Stimulated activated CD8-positive, alpha-beta memory T cell treated with anti-CD3 and anti-CD28 coated beads, Interleukin-12 subunit alpha, Interleukin-12 subunit beta, amount 100 ng/mL, for 24 hours (primary cell): ENCODE data around the gene LIN54.

Experiments used
- DNase-seq: peaks from one replicate; pipeline ENCODE4 v3.0.0-alpha.2; 2020; ENCODE audit errors: extremely low read depth

LIN54 gene

GRCh38 chr4:82891707-82892466 is 118.7 kb downstream of the LIN54 start:
- DNase-seq, result no peak

DNA sequence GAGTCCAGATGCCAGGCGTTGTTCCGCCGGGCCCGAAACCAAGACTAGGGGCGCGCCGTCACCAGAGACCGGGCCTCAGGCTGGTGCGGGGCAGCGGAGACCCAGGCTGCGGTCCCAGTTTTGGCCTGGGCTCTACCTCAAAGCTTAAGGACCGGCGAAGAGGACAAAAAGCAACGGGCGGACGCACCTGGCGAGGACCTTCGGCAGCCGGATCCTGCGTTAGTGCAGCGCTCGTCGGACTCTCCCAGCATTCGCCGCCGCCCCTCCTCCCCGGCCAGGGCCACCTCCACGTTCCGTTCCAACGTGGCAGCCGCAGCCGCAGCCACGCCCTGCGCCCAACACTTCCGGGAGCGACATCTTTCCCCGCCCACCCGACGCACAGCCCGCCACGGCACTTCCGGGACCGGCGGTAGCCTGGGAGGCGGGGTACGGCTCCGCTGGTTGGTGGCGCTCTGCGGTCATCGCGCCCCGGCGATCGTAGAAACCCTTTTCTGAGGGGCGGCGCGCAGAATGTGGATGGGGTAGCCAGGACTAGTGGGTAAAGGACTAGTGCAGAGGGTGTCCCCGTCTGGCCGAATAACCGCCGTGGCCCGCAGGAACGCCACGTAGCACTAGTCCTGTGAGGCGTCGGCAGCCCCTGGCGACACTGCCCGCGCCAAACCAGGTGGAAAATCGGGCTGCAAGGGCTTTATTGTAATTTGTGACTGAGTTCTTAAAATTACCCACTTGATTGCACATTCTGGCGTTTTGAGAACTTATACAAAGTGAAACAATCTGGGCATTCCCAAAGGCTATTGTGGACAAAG is 119.5 kb downstream of the LIN54 start, which contains the start of gene SEC31A:
Gene SEC31A (minus strand): TSS at position 253 of the 806 bp plus-strand sequence. CDS start 9,217 bp downstream, outside the sequence.
- DNase-seq, result peak; percentile 95

- no peak for DNase-seq
These were observed 120.1 kb downstream of the LIN54 start for GRCh38 chr4:82890528-82890900.

DNA sequence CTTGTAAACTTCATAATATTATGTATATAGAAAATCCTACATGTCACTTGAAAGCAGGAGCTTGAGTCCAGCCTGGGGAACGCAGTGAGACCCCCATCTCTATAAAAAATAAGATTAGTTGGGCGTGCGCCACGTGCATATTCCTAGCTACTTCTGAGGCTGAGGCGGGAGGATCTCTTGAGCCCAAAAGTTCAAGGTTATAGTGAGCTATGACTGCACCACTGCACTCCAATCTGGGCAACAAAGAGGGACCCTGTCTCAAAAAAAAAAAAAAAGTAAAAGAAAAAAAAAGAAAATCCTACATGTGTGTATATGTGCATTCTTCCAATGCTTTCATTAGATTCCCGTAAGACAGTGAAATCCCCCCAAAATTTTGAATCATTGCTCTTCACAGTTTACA is 121.3 kb downstream of the LIN54 start:
- no peak for DNase-seq

- DNase-seq, result no peak
These were observed 124.3 kb downstream of the LIN54 start for GRCh38 chr4:82886147-82886942.

- DNase-seq, result no peak
These were observed 125.2 kb downstream of the LIN54 start for GRCh38 chr4:82885410-82885809.
